GM23338 (cell line): ENCODE measurements around the gene KLHL5. TPM values are rescaled to one million over a fixed set of nuclear protein-coding genes. Genes with fewer than 3 reads are reported as not detected.

Source experiments
- ATAC-seq: fragments of 200-7000 bp; cut with Tn5 transposase; 3 replicates; pipeline ENCODE4 v1.9.1; 2020
- DNase-seq: peaks from one replicate; pipeline ENCODE4 v3.0.0-alpha.2; 2015; ENCODE audit warnings: low spot score
- H2AFZ ChIP-seq: fragments of 200-600 bp; sonication (generic); 2 replicates; pipeline ENCODE4 v1.8.0; 2016; ENCODE audit warnings: antibody characterized with exemption, mild to moderate bottlenecking, moderate library complexity
- H3F3A ChIP-seq: fragments of 200-600 bp; sonication (generic); replicated peaks from 2 replicates; pipeline ENCODE4 v1.8.0; 2017; ENCODE audit warnings: antibody characterized with exemption, mixed run types, low read depth
- H3K27ac ChIP-seq: fragments of 200-600 bp; sonication (generic); 2 replicates; pipeline ENCODE4 v1.6.1; 2016; ENCODE audit warnings: low read depth
- H3K27me3 ChIP-seq: fragments of 200-600 bp; sonication (generic); 2 replicates; pipeline ENCODE4 v1.8.0; 2016; ENCODE audit warnings: mild to moderate bottlenecking, mixed run types, moderate library complexity; ENCODE audit not compliant: insufficient read depth
- H3K36me3 ChIP-seq: fragments of 200-600 bp; sonication (generic); 2 replicates; pipeline ENCODE4 v1.8.0; 2016; ENCODE audit warnings: mild to moderate bottlenecking; ENCODE audit not compliant: insufficient read depth
- H3K4me1 ChIP-seq: fragments of 200-600 bp; sonication (generic); 2 replicates; pipeline ENCODE4 v1.8.0; 2016; ENCODE audit warnings: mild to moderate bottlenecking, moderate library complexity; ENCODE audit not compliant: insufficient read depth
- H3K4me2 ChIP-seq: fragments of 200-600 bp; sonication (generic); 2 replicates; pipeline ENCODE4 v1.7.1; 2017; ENCODE audit warnings: mixed run types
- H3K4me3 ChIP-seq: fragments of 200-600 bp; sonication (generic); 2 replicates; pipeline ENCODE4 v1.6.1; 2016; ENCODE audit warnings: mixed run types
- H3K79me2 ChIP-seq: fragments of 200-600 bp; sonication (generic); replicated peaks from 2 replicates; pipeline ENCODE4 v1.8.0; 2017; ENCODE audit warnings: mild to moderate bottlenecking; ENCODE audit not compliant: insufficient read depth
- H3K9me2 ChIP-seq: fragments of 200-600 bp; sonication (generic); 2 replicates; pipeline ENCODE4 v1.8.0; 2017; ENCODE audit not compliant: insufficient read depth
- H4K20me1 ChIP-seq: fragments of 200-600 bp; sonication (generic); replicated peaks from 2 replicates; pipeline ENCODE4 v1.8.0; 2017; ENCODE audit warnings: mild to moderate bottlenecking; ENCODE audit not compliant: insufficient read depth
- H3K27ac Mint-ChIP-seq: 2 replicates; pipeline ENCODE4 v1.8.0; 2020; ENCODE audit warnings: inconsistent platforms, mild to moderate bottlenecking, moderate library complexity, mixed read lengths
- H3K27me3 Mint-ChIP-seq: 3 replicates; pipeline ENCODE4 v1.8.0; 2022; ENCODE audit warnings: low read depth, mild to moderate bottlenecking, moderate library complexity, mixed read lengths, inconsistent platforms; ENCODE audit not compliant: insufficient read depth, poor library complexity
- H3K36me3 Mint-ChIP-seq: 3 replicates; pipeline ENCODE4 v1.8.0; 2021; ENCODE audit warnings: low read depth, mild to moderate bottlenecking, inconsistent platforms, moderate library complexity, mixed read lengths
- H3K4me1 Mint-ChIP-seq: 3 replicates; pipeline ENCODE4 v1.8.0; 2020; ENCODE audit warnings: mild to moderate bottlenecking, inconsistent platforms, mixed read lengths
- H3K4me3 Mint-ChIP-seq: 3 replicates; pipeline ENCODE4 v1.8.0; 2021; ENCODE audit warnings: moderate library complexity, mild to moderate bottlenecking, inconsistent platforms, mixed read lengths
- H3K9me3 Mint-ChIP-seq: 3 replicates; pipeline ENCODE4 v1.8.0; 2020; ENCODE audit warnings: moderate library complexity, mild to moderate bottlenecking, inconsistent platforms, mixed read lengths
- CREB1 ChIP-seq: fragments of 250-450 bp; sonication (Bioruptor Pico); IDR thresholded peaks from 2 replicates; pipeline ENCODE4 v1.5.0; 2020; ENCODE audit warnings: low read depth, mild to moderate bottlenecking, moderate library complexity
- EZH2 ChIP-seq: fragments of 200-600 bp; sonication (generic); IDR thresholded peaks from one replicate; pipeline ENCODE4 v1.8.0; 2017; ENCODE audit warnings: antibody characterized with exemption, mild to moderate bottlenecking, low read depth; ENCODE audit not compliant: unreplicated experiment
- NANOG ChIP-seq: IDR thresholded peaks from 2 replicates; pipeline ENCODE4 v1.6.1; 2016; ENCODE audit warnings: antibody characterized with exemption, borderline replicate concordance
- POLR2AphosphoS5 ChIP-seq: IDR thresholded peaks from 2 replicates; pipeline ENCODE4 v1.6.1; 2016; ENCODE audit warnings: antibody characterized with exemption, low read depth
- ZNF331 ChIP-seq: fragments of 250-450 bp; sonication (Bioruptor Pico); IDR thresholded peaks from 2 replicates; pipeline ENCODE4 v1.5.0; 2020; ENCODE audit warnings: low read depth, mild to moderate bottlenecking, moderate library complexity
- polyA plus RNA-seq: library from polyadenylated mRNA; unstranded; fragments of >200 nt; fragmentation: Nextera tagmentation; extraction: Ambion mirVana; gene quantifications from 2 replicates; pipeline ENCODE4 v1.2.1, GENCODE V29; 2016
- total RNA-seq: library from RNA; depleted of rRNA; stranded (reverse); fragments of >200 nt; shearing (Covaris generic); gene quantifications from 2 replicates; pipeline ENCODE4 v1.2.3, GENCODE V29; 2014
- TF ChIP-seq, protein P1 (sequence below): fragments of 250-450 bp; sonication (Bioruptor Pico); IDR thresholded peaks from 2 replicates; pipeline ENCODE4 v1.5.0; 2020; ENCODE audit warnings: mild to moderate bottlenecking, moderate library complexity
- TF ChIP-seq, protein P2 (sequence below): IDR thresholded peaks from 2 replicates; pipeline ENCODE4 v1.6.1; 2016; ENCODE audit warnings: antibody characterized with exemption
- TF ChIP-seq, protein P3 (sequence below), 2 experiments: fragments of 200-600 bp in 1 of 2; sonication (generic) in 1 of 2; conservative IDR thresholded peaks; 2 replicates each; pipeline versions ENCODE4 v1.5.1 to v1.6.1; 2016 to 2017; ENCODE audit warnings: antibody characterized with exemption in 2 of 2, low read depth in 2 of 2, mild to moderate bottlenecking in 2 of 2, moderate library complexity in 1 of 2

Gene KLHL5
- total and polyA plus RNA-seq, 2 experiments from 2014 or later = 9.4 to 24.5 TPM

DNA sequence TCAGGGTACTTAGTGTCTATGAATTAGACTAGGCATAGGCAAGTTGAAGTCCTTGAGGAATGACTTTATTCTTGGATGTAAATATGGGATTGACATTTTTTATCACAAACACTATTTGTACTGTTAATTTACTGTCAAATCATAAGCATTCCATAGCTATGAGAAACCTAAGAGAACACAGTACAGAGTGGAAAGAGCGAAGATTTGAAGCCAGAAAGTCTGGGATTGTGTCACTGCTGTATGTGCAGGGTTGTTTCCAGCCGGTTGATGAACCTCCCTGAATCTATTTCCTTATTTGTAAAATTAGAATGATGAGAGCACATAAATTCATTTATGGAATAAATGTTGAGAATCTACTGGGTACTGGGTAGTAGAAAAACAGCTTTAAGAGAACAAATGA, 14.4 kb upstream of the KLHL5 start (continued):
- TF ChIP-seq, protein P1, sequence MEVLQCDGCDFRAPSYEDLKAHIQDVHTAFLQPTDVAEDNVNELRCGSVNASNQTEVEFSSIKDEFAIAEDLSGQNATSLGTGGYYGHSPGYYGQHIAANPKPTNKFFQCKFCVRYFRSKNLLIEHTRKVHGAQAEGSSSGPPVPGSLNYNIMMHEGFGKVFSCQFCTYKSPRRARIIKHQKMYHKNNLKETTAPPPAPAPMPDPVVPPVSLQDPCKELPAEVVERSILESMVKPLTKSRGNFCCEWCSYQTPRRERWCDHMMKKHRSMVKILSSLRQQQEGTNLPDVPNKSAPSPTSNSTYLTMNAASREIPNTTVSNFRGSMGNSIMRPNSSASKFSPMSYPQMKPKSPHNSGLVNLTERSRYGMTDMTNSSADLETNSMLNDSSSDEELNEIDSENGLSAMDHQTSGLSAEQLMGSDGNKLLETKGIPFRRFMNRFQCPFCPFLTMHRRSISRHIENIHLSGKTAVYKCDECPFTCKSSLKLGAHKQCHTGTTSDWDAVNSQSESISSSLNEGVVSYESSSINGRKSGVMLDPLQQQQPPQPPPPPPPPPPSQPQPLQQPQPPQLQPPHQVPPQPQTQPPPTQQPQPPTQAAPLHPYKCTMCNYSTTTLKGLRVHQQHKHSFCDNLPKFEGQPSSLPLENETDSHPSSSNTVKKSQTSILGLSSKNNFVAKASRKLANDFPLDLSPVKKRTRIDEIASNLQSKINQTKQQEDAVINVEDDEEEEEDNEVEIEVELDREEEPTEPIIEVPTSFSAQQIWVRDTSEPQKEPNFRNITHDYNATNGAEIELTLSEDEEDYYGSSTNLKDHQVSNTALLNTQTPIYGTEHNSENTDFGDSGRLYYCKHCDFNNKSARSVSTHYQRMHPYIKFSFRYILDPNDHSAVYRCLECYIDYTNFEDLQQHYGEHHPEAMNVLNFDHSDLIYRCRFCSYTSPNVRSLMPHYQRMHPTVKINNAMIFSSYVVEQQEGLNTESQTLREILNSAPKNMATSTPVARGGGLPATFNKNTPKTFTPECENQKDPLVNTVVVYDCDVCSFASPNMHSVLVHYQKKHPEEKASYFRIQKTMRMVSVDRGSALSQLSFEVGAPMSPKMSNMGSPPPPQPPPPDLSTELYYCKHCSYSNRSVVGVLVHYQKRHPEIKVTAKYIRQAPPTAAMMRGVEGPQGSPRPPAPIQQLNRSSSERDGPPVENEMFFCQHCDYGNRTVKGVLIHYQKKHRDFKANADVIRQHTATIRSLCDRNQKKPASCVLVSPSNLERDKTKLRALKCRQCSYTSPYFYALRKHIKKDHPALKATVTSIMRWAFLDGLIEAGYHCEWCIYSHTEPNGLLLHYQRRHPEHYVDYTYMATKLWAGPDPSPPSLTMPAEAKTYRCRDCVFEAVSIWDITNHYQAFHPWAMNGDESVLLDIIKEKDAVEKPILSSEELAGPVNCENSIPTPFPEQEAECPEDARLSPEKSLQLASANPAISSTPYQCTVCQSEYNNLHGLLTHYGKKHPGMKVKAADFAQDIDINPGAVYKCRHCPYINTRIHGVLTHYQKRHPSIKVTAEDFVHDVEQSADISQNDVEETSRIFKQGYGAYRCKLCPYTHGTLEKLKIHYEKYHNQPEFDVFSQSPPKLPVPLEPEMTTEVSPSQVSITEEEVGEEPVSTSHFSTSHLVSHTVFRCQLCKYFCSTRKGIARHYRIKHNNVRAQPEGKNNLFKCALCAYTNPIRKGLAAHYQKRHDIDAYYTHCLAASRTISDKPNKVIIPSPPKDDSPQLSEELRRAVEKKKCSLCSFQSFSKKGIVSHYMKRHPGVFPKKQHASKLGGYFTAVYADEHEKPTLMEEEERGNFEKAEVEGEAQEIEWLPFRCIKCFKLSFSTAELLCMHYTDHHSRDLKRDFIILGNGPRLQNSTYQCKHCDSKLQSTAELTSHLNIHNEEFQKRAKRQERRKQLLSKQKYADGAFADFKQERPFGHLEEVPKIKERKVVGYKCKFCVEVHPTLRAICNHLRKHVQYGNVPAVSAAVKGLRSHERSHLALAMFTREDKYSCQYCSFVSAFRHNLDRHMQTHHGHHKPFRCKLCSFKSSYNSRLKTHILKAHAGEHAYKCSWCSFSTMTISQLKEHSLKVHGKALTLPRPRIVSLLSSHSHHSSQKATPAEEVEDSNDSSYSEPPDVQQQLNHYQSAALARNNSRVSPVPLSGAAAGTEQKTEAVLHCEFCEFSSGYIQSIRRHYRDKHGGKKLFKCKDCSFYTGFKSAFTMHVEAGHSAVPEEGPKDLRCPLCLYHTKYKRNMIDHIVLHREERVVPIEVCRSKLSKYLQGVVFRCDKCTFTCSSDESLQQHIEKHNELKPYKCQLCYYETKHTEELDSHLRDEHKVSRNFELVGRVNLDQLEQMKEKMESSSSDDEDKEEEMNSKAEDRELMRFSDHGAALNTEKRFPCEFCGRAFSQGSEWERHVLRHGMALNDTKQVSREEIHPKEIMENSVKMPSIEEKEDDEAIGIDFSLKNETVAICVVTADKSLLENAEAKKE (CRISPR knock-in tag) = no peak
- TF ChIP-seq, protein P2, sequence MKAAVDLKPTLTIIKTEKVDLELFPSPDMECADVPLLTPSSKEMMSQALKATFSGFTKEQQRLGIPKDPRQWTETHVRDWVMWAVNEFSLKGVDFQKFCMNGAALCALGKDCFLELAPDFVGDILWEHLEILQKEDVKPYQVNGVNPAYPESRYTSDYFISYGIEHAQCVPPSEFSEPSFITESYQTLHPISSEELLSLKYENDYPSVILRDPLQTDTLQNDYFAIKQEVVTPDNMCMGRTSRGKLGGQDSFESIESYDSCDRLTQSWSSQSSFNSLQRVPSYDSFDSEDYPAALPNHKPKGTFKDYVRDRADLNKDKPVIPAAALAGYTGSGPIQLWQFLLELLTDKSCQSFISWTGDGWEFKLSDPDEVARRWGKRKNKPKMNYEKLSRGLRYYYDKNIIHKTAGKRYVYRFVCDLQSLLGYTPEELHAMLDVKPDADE = no peak
- TF ChIP-seq, protein P3, sequence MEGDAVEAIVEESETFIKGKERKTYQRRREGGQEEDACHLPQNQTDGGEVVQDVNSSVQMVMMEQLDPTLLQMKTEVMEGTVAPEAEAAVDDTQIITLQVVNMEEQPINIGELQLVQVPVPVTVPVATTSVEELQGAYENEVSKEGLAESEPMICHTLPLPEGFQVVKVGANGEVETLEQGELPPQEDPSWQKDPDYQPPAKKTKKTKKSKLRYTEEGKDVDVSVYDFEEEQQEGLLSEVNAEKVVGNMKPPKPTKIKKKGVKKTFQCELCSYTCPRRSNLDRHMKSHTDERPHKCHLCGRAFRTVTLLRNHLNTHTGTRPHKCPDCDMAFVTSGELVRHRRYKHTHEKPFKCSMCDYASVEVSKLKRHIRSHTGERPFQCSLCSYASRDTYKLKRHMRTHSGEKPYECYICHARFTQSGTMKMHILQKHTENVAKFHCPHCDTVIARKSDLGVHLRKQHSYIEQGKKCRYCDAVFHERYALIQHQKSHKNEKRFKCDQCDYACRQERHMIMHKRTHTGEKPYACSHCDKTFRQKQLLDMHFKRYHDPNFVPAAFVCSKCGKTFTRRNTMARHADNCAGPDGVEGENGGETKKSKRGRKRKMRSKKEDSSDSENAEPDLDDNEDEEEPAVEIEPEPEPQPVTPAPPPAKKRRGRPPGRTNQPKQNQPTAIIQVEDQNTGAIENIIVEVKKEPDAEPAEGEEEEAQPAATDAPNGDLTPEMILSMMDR (conservative IDR thresholded peaks at IDR 0.05; ENCODE audit: low read depth in 2 of 2) = no peak
- TF ChIP-seq NANOG (no peak), CREB1 (no peak), EZH2 (no peak)

- Histone ChIP-seq H3K4me2 (no peak overlapping the region), H3K79me2 (peaks cover 41% of the 10 kb centered on the region), H4K20me1 (0 out of 2 replicates have a peak, but pooled peaks cover 4% of the 10 kb centered on the region), H3K4me3 (no peak overlapping the region), H3K4me1 (peaks cover 24% of the 10 kb centered on the region), H3K27me3 (no peaks in the 10 kb centered on the region), H2AFZ (no peak overlapping the region), H3K9me2 (no peaks in the 10 kb centered on the region), H3K36me3 (no peaks in the 10 kb centered on the region), H3F3A (no peaks in the 10 kb centered on the region), H3K27ac (no peak overlapping the region)
- DNase-seq (no peak), ATAC-seq (no peak)
- no peaks in the 10 kb centered on the region for H3K9me3 Mint-ChIP-seq
- no peak overlapping the region for H3K27ac Mint-ChIP-seq
- H3K4me3 Mint-ChIP-seq = no peak overlapping the region
- H3K4me1 Mint-ChIP-seq = peaks cover 22% of the 10 kb centered on the region
- no peaks in the 10 kb centered on the region; the same call in 2 of the 3 replicates for H3K36me3 Mint-ChIP-seq
- H3K27me3 Mint-ChIP-seq = peaks cover 5% of the 10 kb centered on the region
- no peak for TF ChIP-seq ZNF331 (CRISPR knock-in tag)
- no peak for TF ChIP-seq EZH2
- TF ChIP-seq, protein P2 = no peak
- TF ChIP-seq, protein P3 (conservative IDR thresholded peaks at IDR 0.05; ENCODE audit: low read depth in 2 of 2) = no peak
- no peak for TF ChIP-seq POLR2AphosphoS5
Observed at GRCh38 chr4:39048311-39048710, 13.7 kb upstream of the KLHL5 start.
